Measurements from ENCODE around the gene CCDC191. TPM values are rescaled to one million over a fixed set of nuclear protein-coding genes. Genes with fewer than 3 reads are reported as not detected.
A peak's percentile ranks its signal among the peaks of the same experiment; 100 is the strongest.

Gene CCDC191
- total and polyA plus RNA-seq, 4 experiments from 2014 or later, result 1.3 to 7.1 (median 3.9) TPM

GRCh38 chr3:113977822-113978221 is 78.5 kb downstream of the CCDC191 start:
- Mint-ChIP-seq H3K36me3 (peaks cover 49 to 79% of the 10 kb centered on the region in 2 donors), H3K4me1 (no peaks in the 10 kb centered on the region), H3K4me3 (no peak overlapping the region), H3K27ac (no peak overlapping the region), H3K9me3 (peaks cover 2 to 22% (median 20%) of the 10 kb centered on the region in 8 donors), H3K27me3 (no peaks in the 10 kb centered on the region)
- ChIA-PET POLR2A (ENCODE audit: partially characterized antibody) (no interaction called here), CTCF (ENCODE audit: partially characterized antibody) (no interaction called here)
- no peaks in the 10 kb centered on the region for H3K27me3 ChIP-seq (ENCODE audit: insufficient read depth, low read length)
- H3K4me1 ChIP-seq (ENCODE audit: insufficient read depth, low read length), result no peaks in the 10 kb centered on the region
- intact Hi-C loops (cut with micrococcal nuclease), result no loop called here
- peaks cover 0 to 3% of the 10 kb centered on the region in 2 donors for H3K9me3 ChIP-seq (ENCODE audit: control insufficient read depth in 1 of 2, low read length in 2 of 2)
- DNase-seq, result no peak
- no peak overlapping the region for H3K27ac ChIP-seq (ENCODE audit: low read depth, low read length)
- no peak overlapping the region for H3K4me3 ChIP-seq (ENCODE audit: low read length in 2 of 2)
- H3K36me3 ChIP-seq (ENCODE audit: insufficient read depth, low read length), result no peaks in the 10 kb centered on the region

GRCh38 chr3:113968986-113969385 is 87.3 kb downstream of the CCDC191 start:
- H3K27ac ChIP-seq (ENCODE audit: low read depth, low read length), result no peak overlapping the region
- CTCF ChIA-PET (ENCODE audit: partially characterized antibody), result no interaction called here
- POLR2A ChIA-PET (ENCODE audit: partially characterized antibody), result no interaction called here
- H3K4me1 ChIP-seq (ENCODE audit: insufficient read depth, low read length), result no peaks in the 10 kb centered on the region
- H3K9me3 Mint-ChIP-seq, result peaks cover 2 to 33% (median 25%) of the 10 kb centered on the region in 8 donors
- no peak overlapping the region for H3K4me3 ChIP-seq (ENCODE audit: low read length in 2 of 2)
- no peak overlapping the region for H3K27ac Mint-ChIP-seq
- no peak overlapping the region for H3K4me3 Mint-ChIP-seq
- intact Hi-C loops (cut with micrococcal nuclease), result no loop called here
- peaks cover 3 to 10% (median 4%) of the 10 kb centered on the region in 4 donors for H3K4me1 Mint-ChIP-seq
- DNase-seq, result no peak
- no peaks in the 10 kb centered on the region for H3K36me3 ChIP-seq (ENCODE audit: insufficient read depth, low read length)
- peaks cover 25 to 42% of the 10 kb centered on the region in 2 donors for H3K36me3 Mint-ChIP-seq
- no peaks in the 10 kb centered on the region for H3K27me3 Mint-ChIP-seq
- H3K9me3 ChIP-seq (ENCODE audit: control insufficient read depth in 1 of 2, low read length in 2 of 2), result peaks cover 0 to 4% of the 10 kb centered on the region in 2 donors
- no peaks in the 10 kb centered on the region for H3K27me3 ChIP-seq (ENCODE audit: insufficient read depth, low read length)

- H3K4me1 Mint-ChIP-seq, result peaks cover 3 to 10% (median 6%) of the 10 kb centered on the region in 4 donors
Observed at GRCh38 chr3:113966172-113966571, 90.2 kb downstream of the CCDC191 start.

GRCh38 chr3:113963879-113964278 is 92.4 kb downstream of the CCDC191 start:
- Mint-ChIP-seq H3K27ac (peak overlapping the region in 1 of 7 donors; percentile 32), H3K4me3 (no peak overlapping the region), H3K4me1 (peaks cover 3 to 10% (median 6%) of the 10 kb centered on the region in 4 donors), H3K9me3 (peaks cover 0 to 3% (median 0%) of the 10 kb centered on the region in 8 donors), H3K36me3 (peaks cover 18 to 20% of the 10 kb centered on the region in 2 donors), H3K27me3 (no peaks in the 10 kb centered on the region)
- no peaks in the 10 kb centered on the region for H3K36me3 ChIP-seq (ENCODE audit: insufficient read depth, low read length)
- H3K9me3 ChIP-seq (ENCODE audit: control insufficient read depth in 1 of 2, low read length in 2 of 2), result no peaks in the 10 kb centered on the region
- ChIA-PET POLR2A (ENCODE audit: partially characterized antibody) (no interaction called here), CTCF (ENCODE audit: partially characterized antibody) (no interaction called here)
- H3K27ac ChIP-seq (ENCODE audit: low read depth, low read length), result no peak overlapping the region
- no peak for DNase-seq
- no peaks in the 10 kb centered on the region for H3K27me3 ChIP-seq (ENCODE audit: insufficient read depth, low read length)
- intact Hi-C loops (cut with micrococcal nuclease), result no loop called here
- H3K4me3 ChIP-seq (ENCODE audit: low read length in 2 of 2), result no peak overlapping the region
- no peaks in the 10 kb centered on the region for H3K4me1 ChIP-seq (ENCODE audit: insufficient read depth, low read length)

More at GRCh38 chr3:113966172-113966571, 90.2 kb downstream of the CCDC191 start:
- intact Hi-C loops (cut with micrococcal nuclease), result no loop called here
- POLR2A ChIA-PET (ENCODE audit: partially characterized antibody), result no interaction called here
- Mint-ChIP-seq H3K36me3 (peaks cover 7 to 18% of the 10 kb centered on the region in 2 donors), H3K4me3 (no peak overlapping the region), H3K9me3 (peaks cover 0 to 8% (median under 1%) of the 10 kb centered on the region in 8 donors), H3K27ac (no peak overlapping the region), H3K27me3 (no peaks in the 10 kb centered on the region)
- Histone ChIP-seq H3K27ac (ENCODE audit: low read depth, low read length) (no peak overlapping the region), H3K36me3 (ENCODE audit: insufficient read depth, low read length) (no peaks in the 10 kb centered on the region), H3K4me3 (ENCODE audit: low read length in 2 of 2) (no peak overlapping the region), H3K27me3 (ENCODE audit: insufficient read depth, low read length) (no peaks in the 10 kb centered on the region), H3K4me1 (ENCODE audit: insufficient read depth, low read length) (no peaks in the 10 kb centered on the region), H3K9me3 (ENCODE audit: control insufficient read depth in 1 of 2, low read length in 2 of 2) (no peaks in the 10 kb centered on the region)
- DNase-seq, result no peak
- CTCF ChIA-PET (ENCODE audit: partially characterized antibody), result no interaction called here

GRCh38 chr3:113954091-113954685 is 102.1 kb downstream of the CCDC191 start:
- no peaks in the 10 kb centered on the region for H3K9me3 Mint-ChIP-seq
- no peaks in the 10 kb centered on the region for H3K27me3 Mint-ChIP-seq
- peaks cover 1 to 22% of the 10 kb centered on the region in 2 donors for H3K36me3 Mint-ChIP-seq
- H3K4me3 ChIP-seq (ENCODE audit: low read length in 2 of 2), result no peak overlapping the region
- H3K27ac Mint-ChIP-seq, result peak overlapping the region in 1 of 7 donors; percentile 14
- CTCF ChIA-PET (ENCODE audit: partially characterized antibody), result no interaction called here
- H3K4me1 ChIP-seq (ENCODE audit: insufficient read depth, low read length), result peaks cover 9% of the 10 kb centered on the region
- peaks cover 8 to 20% (median 12%) of the 10 kb centered on the region in 4 donors for H3K4me1 Mint-ChIP-seq
- no peaks in the 10 kb centered on the region for H3K9me3 ChIP-seq (ENCODE audit: control insufficient read depth in 1 of 2, low read length in 2 of 2)
- no peak overlapping the region for H3K27ac ChIP-seq (ENCODE audit: low read depth, low read length)
- no peak overlapping the region for H3K4me3 Mint-ChIP-seq
- H3K27me3 ChIP-seq (ENCODE audit: insufficient read depth, low read length), result no peaks in the 10 kb centered on the region
- POLR2A ChIA-PET (ENCODE audit: partially characterized antibody), result no interaction called here
- DNase-seq, result no peak
- intact Hi-C loops (cut with micrococcal nuclease), result no loop called here
- H3K36me3 ChIP-seq (ENCODE audit: insufficient read depth, low read length), result no peaks in the 10 kb centered on the region

- ChIA-PET POLR2A (ENCODE audit: partially characterized antibody) (no interaction called here), CTCF (ENCODE audit: partially characterized antibody) (no interaction called here)
- Mint-ChIP-seq H3K9me3 (no peaks in the 10 kb centered on the region), H3K36me3 (peaks cover 0 to 18% of the 10 kb centered on the region in 2 donors), H3K4me1 (peaks cover 11 to 26% (median 17%) of the 10 kb centered on the region in 4 donors), H3K27ac (peak overlapping the region in 2 of 7 donors; percentile 14 to 39), H3K27me3 (no peaks in the 10 kb centered on the region), H3K4me3 (peak overlapping the region in 1 of 8 donors; percentile 2)
- no peaks in the 10 kb centered on the region for H3K27me3 ChIP-seq (ENCODE audit: insufficient read depth, low read length)
- H3K4me3 ChIP-seq (ENCODE audit: low read length in 2 of 2), result no peak overlapping the region
- DNase-seq, result no peak
- H3K4me1 ChIP-seq (ENCODE audit: insufficient read depth, low read length), result peaks cover 14% of the 10 kb centered on the region
- no peaks in the 10 kb centered on the region for H3K9me3 ChIP-seq (ENCODE audit: control insufficient read depth in 1 of 2, low read length in 2 of 2)
- no peak overlapping the region for H3K27ac ChIP-seq (ENCODE audit: low read depth, low read length)
- no peaks in the 10 kb centered on the region for H3K36me3 ChIP-seq (ENCODE audit: insufficient read depth, low read length)
- intact Hi-C loops (cut with micrococcal nuclease), result no loop called here
Observed at GRCh38 chr3:113953677-113954076, 102.6 kb downstream of the CCDC191 start.

- peaks cover 13 to 28% (median 19%) of the 10 kb centered on the region in 4 donors for H3K4me1 Mint-ChIP-seq
- Histone ChIP-seq H3K36me3 (ENCODE audit: insufficient read depth, low read length) (no peaks in the 10 kb centered on the region), H3K9me3 (ENCODE audit: control insufficient read depth in 1 of 2, low read length in 2 of 2) (no peaks in the 10 kb centered on the region), H3K27ac (ENCODE audit: low read depth, low read length) (no peak overlapping the region), H3K27me3 (ENCODE audit: insufficient read depth, low read length) (no peaks in the 10 kb centered on the region), H3K4me1 (ENCODE audit: insufficient read depth, low read length) (peaks cover 18% of the 10 kb centered on the region), H3K4me3 (ENCODE audit: low read length in 2 of 2) (no peak overlapping the region)
- H3K9me3 Mint-ChIP-seq, result no peaks in the 10 kb centered on the region
- DNase-seq, result no peak
- no peaks in the 10 kb centered on the region for H3K27me3 Mint-ChIP-seq
- no peak overlapping the region for H3K27ac Mint-ChIP-seq
- H3K36me3 Mint-ChIP-seq, result peaks cover 0 to 13% of the 10 kb centered on the region in 2 donors
- intact Hi-C loops (cut with micrococcal nuclease), result no loop called here
- ChIA-PET CTCF (ENCODE audit: partially characterized antibody) (no interaction called here), POLR2A (ENCODE audit: partially characterized antibody) (no interaction called here)
- H3K4me3 Mint-ChIP-seq, result peak overlapping the region in 1 of 8 donors; percentile 2
Observed at GRCh38 chr3:113952921-113953320, 103.4 kb downstream of the CCDC191 start.

Data from CD4-positive, alpha-beta memory T cell (primary cell).